HK-2 (cell line): ENCODE results near the gene WFDC12.

Source experiments
- DNase-seq: peaks from one replicate; pipeline ENCODE4 v3.0.0-alpha.2; 2018; ENCODE audit not compliant: unreplicated experiment

WFDC12 gene

DNA sequence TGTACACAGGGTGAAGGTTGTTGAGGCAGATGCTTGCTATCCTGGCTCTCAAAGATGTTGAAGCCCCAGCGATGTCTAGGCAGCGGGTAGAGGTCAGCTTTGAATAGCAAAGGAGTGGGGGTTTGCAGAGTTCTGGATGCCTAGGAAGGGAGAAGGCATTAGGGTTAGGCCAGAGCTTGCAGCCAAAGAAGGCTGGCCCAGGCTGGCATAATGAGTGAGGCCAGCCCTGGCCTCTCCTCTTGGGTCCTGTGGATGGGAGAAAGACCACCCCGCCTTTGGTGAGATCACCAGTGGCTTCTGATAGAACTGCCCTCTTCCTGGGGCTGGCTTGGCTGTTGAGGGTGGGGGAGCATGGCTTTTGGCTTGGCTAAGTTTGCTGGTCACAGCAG, 8.9 kb downstream of the WFDC12 start:
- DNase-seq, result no peak

GRCh38 chr20:45114465-45115385, 9.5 kb downstream of the WFDC12 start, which contains the start of gene WFDC5:
TSS of gene WFDC5 (minus strand) at chr20:45115174. CDS start at chr20:45115083, 91 bp downstream.
- DNase-seq, result no peak

- DNase-seq, result no peak
These were observed 10.4 kb downstream of the WFDC12 start for GRCh38 chr20:45113865-45114264.

GRCh38 chr20:45112754-45113153, 11.5 kb downstream of the WFDC12 start:
- no peak for DNase-seq

DNA sequence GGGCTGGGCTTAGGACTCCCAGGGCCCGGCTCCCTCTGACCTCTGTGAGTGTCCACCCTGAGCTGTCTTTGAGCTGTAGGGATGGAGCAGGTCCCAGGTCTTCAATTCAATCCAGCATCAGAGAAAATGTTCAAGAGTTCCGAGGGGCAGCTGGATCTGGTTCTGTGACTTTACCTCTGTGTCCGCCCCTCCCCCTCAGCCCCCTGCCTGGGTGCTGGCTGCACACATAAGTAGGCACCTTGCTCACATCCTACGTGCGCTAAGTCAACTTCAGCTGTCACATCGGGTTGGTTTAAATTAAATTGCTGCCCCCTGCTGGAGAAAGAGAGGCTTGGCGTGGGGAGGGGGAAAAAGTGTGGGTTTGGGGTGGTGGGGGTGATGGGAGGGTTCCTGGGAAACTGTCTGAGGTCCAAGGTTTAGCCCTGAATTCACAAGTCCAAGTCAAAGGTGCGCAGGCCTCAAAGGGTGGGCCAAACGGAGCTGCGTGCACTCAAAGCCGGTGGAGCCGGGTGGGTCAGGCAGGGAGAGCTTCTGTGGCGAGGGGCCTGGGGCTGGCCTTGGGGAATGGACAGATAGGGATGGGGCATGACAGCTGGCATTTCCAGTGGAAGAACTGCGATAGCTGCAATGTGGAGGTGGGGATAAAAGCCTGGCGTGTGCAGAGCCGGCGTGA, 12.3 kb downstream of the WFDC12 start:
- DNase-seq, result no peak

GRCh38 chr20:45111285-45111684, 13.0 kb downstream of the WFDC12 start:
- no peak for DNase-seq

DNA sequence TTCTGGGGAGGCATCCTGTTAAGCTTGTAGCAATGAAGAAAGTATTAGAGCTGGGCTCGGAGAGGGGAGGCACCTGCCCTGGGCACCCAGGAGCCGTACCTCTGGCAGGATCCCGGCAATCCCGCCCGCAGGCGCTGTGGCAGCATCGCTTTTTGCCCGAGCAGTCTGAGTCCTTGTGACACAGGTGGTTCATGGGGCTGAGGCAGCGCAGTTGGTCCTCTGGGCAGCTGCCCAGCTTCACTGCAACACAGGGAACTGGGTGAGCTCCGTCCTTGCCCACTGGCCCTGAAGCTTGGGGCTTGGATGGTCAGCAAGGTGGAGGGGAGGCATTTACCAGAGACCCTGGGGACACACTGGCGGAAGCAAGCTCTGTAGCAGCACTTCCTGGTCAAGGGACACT, 14.0 kb downstream of the WFDC12 start:
- no peak for DNase-seq

DNA sequence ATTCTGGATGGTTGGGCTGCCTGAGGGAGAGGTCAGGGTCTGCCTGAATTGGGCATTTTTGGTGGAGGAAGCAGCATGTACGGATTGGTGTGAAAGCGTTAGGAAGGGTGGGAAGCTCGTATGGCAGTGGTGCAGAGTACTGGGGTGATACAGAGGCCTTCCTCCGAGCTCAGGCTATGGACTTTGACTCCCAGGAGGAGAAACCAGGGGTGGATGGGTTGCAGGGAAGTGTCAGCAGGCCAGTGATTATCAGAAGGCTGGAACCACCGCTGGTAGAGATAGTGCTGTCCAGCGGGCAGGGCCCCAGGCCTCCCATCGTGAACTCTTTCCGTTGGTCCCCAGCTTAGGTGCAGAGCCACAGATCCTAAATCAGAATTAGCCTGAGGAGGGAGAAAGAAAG, 14.6 kb downstream of the WFDC12 start:
- DNase-seq, result no peak

DNA sequence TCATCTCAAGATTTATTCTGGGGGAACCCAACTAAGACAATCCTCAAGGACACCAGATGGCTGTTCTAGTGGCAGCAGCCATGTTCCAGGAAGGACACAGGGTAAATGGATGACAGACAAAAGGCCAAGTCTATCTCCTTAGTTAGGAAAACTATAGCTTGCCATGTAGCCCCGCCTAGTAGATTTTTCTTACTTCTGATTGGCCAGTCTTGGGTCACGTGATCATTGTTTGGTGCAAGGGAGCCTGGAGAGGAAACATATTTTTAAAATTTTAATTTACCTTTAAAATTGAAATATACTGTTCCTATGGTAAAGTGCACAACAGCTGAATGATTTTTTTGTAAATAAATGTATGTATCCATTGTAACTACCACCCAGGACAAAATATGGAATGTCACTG, 18.9 kb downstream of the WFDC12 start:
- DNase-seq, result peak; percentile 46

DNA sequence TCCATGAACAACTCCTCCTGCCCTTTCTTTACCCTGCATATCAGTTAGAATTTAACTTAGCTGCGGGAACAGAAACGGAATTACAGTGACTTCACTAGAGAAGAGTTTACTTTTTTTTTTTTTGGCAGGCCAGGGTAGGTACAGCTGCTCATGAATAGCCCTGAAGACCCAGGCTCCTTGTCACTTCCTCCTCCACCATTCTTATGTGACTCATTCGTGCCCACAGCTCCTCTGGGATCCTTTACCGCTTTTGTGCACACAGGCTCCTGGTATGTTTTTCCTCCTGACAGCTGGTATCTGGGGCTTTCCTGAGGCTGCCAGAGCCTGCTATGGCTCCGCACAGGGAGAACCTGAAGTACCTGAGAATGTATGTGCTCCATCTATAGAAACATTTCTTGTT, 19.5 kb downstream of the WFDC12 start:
- DNase-seq, result peak; percentile 84

DNA sequence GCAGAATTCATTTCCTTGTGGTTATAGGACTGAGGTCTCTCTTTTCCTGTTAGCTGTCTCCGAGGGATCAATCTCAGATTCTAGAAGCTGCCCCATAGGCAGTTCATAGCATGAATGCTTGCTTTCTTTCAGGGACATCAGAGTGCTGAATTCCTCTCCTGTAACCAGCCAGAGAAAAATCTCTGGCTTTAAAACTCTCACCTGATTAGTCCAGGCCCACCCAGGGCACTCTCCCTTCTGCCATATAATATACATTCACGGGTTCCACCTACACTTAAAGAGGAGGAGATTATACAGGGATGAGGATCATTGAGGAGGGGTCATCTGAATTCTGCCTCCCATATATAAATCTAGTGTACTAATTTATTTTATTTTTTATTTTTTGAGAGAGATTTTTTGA, 21.2 kb downstream of the WFDC12 start:
- DNase-seq, result no peak

DNA sequence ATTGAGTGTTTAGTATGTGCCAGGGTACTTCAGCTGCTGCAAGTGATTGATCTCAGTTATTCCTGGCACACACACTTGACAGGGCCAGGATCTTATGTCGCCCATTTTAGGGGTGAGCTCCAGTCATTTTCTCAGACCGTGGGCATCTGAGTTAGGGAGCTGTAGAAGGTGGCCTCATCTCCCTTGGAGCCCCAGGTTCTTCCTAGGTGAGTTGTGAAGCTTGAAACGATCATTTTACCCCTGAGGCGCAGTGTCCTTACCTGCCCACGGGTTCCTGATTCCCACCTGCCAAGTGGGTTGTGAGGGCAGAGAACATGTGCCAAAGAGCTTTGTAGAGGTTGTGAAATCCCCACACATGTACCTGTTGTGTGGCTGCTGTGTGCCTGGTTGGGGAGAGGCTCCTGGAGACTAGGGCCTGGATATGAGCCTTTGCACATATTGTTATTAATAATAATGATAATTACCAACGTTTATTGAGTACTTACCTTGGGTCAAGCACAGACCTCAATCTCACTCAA, 22.9 kb downstream of the WFDC12 start:
- no peak for DNase-seq

GRCh38 chr20:45100563-45101245, 23.6 kb downstream of the WFDC12 start, which contains the start of gene KCNS1:
TSS of gene KCNS1 (minus strand) at chr20:45101127. CDS start at chr20:45099236, 1,891 bp downstream.
- no peak for DNase-seq

GRCh38 chr20:45098103-45098773, 26.0 kb downstream of the WFDC12 start:
- peak; percentile 80 for DNase-seq

GRCh38 chr20:45097485-45098102, 26.7 kb downstream of the WFDC12 start:
- DNase-seq, result peak; percentile 67

GRCh38 chr20:45096781-45097180, 27.5 kb downstream of the WFDC12 start:
- DNase-seq, result no peak

GRCh38 chr20:45095805-45096238, 28.4 kb downstream of the WFDC12 start:
- DNase-seq, result peak; percentile 62

GRCh38 chr20:45094864-45095574, 29.2 kb downstream of the WFDC12 start:
- DNase-seq, result no peak

- no peak for DNase-seq
These were observed 30.1 kb downstream of the WFDC12 start for GRCh38 chr20:45094201-45094600.

DNA sequence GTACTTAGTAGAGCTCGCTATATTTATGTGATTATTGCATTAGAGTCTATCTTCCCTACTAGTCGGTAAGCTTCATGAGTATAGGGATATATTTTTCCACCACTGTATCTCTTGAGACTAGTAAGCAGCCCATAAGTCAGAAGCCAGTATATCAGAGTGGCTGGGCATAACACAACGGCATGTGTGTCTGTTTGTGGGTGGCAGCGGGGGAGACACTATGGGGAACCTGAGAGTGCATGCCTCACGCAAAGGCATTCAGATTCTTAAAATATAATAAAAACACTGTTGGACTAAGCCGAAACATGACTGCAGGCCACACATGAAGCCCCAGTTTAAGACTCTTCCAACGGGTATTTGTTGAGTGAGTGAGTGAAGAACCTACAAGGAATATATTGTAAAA, 31.4 kb downstream of the WFDC12 start:
- DNase-seq, result no peak
